HG03280 (cell line): ENCODE measurements around the gene VTA1.
"Not testable (repeated sequence)": the region's sequence is repeated elsewhere in the genome, so short reads cannot be mapped to it uniquely, and the experiment has no call there.

ENCODE experiments used
- ATAC-seq: cut with Tn5 transposase; IDR thresholded peaks from one replicate; pipeline ENCODE4 v1.9.1; 2021; ENCODE audit warnings: mild to moderate bottlenecking, moderate library complexity; ENCODE audit not compliant: unreplicated experiment

VTA1 gene

GRCh38 chr6:142146828-142147662, at the start of gene VTA1, which contains the start of gene NMBR:
TSS of gene VTA1 (plus strand) at chr6:142147263. CDS start at chr6:142147288, 25 bp downstream.
TSS of gene NMBR (minus strand) at chr6:142147122. CDS start at chr6:142088658, 58,464 bp downstream.
- ATAC-seq, result peak; percentile 99

DNA sequence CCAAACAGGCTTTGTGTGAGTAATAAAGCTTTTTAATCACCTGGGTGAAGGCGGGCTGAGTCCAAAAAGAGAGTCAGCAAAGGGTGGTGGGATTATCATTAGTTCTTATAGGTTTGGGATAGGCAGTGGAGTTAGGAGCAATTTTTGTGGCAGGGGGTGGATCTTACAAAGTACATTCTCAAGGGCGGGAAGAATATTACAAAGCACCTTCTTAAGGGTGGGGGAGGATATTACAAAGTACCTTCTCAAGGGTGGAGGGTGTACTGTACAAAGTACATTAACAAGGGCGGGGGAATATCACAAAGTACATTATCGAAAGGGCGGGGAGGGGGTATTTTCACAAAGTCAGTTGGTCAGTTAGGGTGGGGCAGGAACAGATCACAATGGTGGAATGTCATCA, 42.2 kb upstream of the VTA1 start:
- ATAC-seq, result not testable (repeated sequence)

GRCh38 chr6:142110820-142111219, 36.2 kb upstream of the VTA1 start:
- ATAC-seq, result not testable (repeated sequence)

DNA sequence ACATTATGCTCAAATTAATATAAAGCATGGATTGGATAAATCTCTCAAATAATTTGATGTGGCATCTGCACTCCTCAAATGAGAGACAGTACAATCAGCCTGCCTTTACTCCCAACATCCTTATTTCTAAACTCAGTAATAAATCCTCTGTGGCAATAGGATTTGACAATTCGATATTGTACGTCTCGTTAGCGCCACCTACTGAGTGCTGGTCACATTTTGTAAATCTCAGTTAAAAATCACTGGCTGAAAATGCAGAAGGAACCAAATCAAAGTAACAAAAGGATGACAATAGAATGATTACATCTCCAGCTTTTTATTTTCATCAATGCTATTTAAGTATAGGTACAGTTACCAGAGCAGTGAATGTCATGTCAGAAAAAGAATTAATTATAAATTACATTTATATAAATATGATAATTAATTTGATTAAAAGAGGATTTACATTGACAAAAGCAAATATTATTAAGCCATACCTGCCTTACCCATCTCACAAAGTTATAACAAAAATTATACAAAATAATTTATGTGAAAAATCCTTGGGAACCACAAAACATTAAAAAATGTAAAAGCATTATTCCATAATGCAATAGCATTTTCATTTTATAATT, 34.5 kb upstream of the VTA1 start:
- peak; percentile 68 for ATAC-seq

GRCh38 chr6:142117366-142117765, 29.7 kb upstream of the VTA1 start:
- ATAC-seq, result no peak

- ATAC-seq, result no peak
Observed at GRCh38 chr6:142118328-142118727, 28.7 kb upstream of the VTA1 start.

GRCh38 chr6:142118925-142119324, 28.1 kb upstream of the VTA1 start:
- no peak for ATAC-seq

- ATAC-seq, result no peak
Observed at GRCh38 chr6:142121342-142121741, 25.7 kb upstream of the VTA1 start.

DNA sequence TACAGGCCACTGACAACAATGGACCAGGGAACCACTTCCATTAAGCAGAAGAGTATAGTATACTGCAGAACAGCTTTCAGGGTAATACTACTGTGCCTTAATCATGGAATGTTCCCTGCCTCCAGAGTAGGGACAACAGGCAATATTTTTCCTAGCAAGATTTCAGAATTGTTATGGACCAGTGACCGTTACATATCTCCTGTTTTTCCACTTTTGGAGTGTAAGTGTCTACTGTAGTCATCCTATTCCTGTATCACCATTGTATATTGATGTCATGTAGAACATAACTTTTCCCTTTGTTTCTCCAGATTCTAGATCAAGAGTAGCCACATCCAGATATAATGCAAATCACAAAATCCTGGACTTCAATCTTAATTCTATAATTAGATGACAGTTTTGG, 16.2 kb upstream of the VTA1 start:
- ATAC-seq, result no peak

DNA sequence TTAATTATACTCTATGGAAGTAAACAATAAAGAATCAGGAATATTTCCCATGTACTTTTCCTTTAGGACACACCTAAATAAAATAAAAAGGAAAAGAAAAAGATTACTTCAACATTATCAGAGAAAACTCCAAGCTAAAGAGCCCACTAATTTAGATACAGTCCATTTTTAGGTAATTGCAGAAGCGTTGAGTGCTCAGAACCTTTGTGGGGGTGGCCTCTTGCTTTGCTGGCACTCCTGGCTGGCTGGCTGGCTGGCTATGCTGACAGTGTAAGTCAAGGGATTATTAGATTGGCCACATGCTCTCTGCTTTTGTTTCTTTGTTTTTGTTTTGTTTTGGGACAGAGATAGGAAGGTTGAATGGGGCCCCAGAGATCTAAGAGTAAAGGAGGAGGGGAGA, 14.4 kb upstream of the VTA1 start, which contains the start of gene GJE1:
TSS of gene GJE1 (plus strand) at position 301 of the 400 bp plus-strand sequence. CDS start 234 bp downstream, outside the sequence.
- ATAC-seq, result no peak

DNA sequence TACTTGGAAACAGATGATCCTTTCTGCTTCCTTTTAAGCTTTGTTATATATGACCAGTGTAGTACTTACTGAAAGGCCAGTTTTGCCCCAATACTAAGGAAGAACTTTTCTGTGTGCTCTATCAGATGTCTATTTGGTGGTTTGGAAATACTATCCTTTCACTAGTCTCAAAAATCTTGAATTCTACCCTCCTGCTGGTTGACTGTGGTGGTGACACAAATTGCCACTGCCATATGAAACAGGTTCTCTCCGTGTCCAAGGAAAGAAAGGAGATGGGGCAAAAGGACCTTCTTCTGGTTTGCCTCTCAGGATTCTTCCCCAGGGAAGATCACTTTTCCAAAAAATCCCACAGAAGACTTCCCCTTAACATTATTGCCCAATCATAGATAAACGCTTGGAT, 8.2 kb upstream of the VTA1 start:
- no peak for ATAC-seq

GRCh38 chr6:142141531-142141930, 5.5 kb upstream of the VTA1 start:
- not testable (repeated sequence) for ATAC-seq

DNA sequence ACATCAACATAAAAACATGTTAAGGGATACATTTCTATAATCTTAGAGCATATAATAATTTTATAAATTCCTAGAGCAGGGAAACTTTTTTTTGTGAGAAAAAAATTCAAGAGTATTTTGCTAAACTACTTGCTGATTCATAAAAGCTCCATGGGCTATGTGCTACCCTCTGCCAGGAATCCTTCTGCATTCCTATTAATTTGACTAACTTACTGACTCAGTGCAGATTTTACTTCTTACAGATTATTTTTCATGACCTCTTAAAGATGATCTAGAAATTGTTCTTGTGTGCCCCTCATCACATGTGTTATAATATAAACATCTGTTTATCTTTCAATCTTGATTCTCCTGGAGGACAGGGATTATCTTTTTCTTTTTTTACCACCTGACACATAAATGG, 5.7 kb downstream of the VTA1 start:
- no peak for ATAC-seq

GRCh38 chr6:142153196-142153595, 6.1 kb downstream of the VTA1 start:
- no peak for ATAC-seq

DNA sequence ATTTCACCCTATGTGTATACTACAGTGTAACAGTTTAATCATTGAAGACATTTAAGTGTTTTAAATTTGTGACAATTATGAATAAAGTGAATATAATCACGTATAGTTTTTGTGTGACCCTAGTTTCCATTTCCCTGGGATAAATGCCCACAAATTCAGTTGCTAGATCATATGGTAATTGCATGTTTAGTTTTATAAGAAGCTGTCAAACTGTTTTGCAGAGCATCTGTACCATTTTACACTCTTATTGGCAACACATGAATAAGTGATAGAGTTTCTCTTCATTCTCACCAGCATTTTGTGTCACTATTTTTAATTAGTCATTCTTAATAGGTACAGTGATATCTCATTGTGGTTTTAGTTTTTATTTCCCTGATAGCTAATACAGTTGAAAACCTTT, 7.3 kb downstream of the VTA1 start:
- ATAC-seq, result no peak

GRCh38 chr6:142155091-142155490, 8.0 kb downstream of the VTA1 start:
- no peak for ATAC-seq

DNA sequence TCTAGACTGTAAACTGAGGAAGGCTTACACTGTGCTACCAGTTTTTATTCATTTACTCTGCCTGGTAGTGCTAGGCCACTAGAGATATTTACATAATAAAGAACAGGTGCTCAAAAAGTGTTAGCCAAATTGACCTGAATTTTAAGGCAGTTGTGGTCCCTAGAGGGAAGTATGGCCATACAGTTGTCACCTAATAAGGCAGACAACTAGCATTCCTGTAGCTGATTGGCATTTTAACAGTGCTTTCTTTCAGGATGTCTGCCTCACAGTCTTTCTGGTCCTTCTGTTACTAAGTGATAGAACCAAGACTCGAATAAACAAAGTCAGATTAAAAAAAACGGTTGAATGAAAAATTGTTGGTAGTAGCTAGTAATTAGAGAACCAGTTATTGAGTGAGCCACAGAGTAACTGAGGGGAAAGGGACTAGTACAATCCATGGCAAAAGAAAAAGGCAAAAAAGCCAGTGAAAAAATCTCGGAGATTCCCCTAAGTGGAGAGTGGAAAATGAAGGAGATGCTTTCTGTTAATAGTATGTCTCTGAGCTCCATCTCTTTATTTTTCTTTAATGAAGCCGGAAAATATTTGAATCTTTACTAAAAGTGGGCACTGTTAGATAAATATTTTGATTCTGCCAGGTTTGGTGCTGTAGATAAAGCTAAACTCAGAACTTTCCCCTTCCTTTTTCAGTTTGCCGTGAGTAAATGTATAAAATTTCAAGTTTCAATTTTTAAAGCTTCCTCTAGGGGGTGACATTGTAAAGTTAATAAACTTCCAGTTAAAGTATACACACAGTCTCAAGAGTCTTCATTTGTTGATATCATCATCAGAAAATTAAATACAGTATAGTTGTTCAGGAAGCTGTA, 9.1 kb downstream of the VTA1 start:
- ATAC-seq, result no peak

DNA sequence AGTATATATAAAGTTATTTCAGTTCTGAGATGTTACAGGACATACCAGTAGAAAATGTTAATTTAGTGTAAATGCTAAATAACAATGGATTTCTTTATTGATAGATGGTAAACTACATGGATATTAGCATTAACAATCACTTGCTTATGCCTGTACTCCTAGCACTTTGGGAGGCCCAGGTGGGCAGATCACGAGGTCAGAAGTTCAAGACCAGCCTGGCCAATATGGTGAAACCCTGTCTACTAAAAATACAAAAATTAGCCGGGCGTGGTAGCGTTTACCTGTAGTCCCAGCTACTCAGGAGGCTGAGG, 9.7 kb downstream of the VTA1 start:
- ATAC-seq, result not testable (repeated sequence)

GRCh38 chr6:142162780-142163179, 15.7 kb downstream of the VTA1 start:
- ATAC-seq, result no peak

DNA sequence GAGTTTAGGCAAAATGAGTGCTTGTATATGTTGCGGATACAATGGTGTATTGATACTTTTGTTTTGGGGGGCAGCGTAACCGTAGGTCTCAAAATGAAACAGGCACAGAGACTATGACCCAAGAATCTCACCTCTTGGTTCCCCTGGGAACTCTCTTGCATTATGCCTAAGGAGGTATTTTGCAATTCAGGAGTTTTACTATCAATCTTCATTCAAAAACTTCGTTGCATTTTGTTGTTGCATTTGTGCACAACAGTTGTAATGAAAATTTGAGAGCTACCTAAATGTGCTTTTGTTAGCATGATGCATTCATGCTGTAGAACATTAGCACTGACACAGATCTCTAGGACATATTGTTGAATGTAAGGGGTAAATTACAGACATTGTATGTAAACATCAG, 18.2 kb downstream of the VTA1 start:
- no peak for ATAC-seq

DNA sequence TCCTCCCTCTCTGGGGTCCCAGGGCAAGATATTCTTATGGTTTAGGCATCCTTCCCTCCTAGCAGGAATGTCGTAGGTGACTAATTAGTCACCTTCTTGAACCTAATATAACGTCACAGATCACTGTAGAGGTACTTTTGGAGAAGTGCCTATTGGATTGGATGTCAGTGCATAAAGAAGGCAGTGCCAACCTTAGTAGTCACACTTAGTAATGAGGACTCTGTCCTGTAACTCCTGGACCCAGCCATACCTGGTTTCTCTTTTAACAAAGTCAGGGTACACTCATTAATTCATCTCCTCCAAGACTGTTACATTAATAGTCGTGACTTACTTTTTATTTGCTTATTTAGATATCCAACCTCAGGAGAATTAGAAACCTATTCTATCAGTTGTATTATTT, 20.0 kb downstream of the VTA1 start:
- ATAC-seq, result no peak
